ENCODE measurements around the gene SPACDR.

SPACDR gene, protein sequence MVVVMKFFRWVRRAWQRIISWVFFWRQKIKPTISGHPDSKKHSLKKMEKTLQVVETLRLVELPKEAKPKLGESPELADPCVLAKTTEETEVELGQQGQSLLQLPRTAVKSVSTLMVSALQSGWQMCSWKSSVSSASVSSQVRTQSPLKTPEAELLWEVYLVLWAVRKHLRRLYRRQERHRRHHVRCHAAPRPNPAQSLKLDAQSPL

DNA sequence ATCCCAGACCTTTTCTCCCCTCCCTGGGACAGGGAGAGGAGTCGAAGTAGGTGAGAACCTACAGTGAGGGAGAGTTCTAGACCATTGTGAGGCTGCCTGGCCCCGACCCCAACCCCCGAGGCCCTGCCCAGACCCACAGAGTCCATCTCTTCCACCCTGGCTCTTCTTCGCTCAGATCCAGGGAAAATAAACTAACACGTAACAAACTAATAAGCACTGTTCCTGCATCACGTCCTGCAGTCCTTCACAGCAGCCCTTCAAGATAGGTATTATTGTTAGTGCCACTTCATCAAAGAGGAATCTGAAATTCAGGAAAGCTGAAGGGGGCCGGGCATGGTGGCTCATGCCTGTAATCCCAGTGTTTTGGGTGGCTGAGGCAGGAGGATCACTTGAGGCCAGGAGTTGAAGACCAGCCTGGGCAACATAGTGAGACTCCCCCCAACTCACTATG, at the start of gene SPACDR:
TSS of gene SPACDR (minus strand) at position 51 of the 451 bp plus-strand sequence. CDS start 235 bp downstream, outside the sequence.
- Histone ChIP-seq H3K36me3 (replicated peaks; ENCODE audit: low read depth, low read length) (no peaks in the 10 kb centered on the region), H3K4me3 (ENCODE audit: low read length) (no peak within 1 kb of the TSS)

DNA sequence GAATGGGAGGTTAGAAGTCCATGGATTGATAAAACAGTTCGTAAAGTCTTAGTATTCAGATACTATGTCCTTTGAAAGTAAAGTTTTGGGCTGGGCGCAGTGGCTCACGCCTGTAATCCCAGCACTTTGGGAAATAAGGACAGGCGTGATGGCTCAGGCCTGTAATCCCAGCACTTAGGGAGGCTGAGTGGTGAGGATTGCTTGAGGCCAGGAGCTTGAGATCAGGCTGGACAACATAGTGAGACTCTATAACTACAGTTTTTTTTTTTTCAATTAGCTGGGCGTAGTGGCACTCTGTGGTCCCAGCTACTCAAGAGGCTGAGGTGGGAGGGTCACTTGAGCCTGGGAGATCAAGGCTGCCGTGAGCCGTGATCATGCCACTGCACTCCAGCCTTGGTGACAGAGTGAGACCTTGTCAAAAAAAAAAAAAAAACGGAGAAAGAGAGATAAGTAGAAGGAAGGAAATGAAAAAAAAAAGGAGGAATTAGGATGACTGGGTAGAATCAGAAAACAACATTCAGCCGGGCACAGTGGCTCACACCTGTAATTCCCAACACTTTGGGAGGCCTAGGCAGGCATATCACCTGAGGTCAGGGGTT, 49.3 kb upstream of the SPACDR start:
- Histone ChIP-seq H3K36me3 (replicated peaks; ENCODE audit: low read depth, low read length) (no peaks in the 10 kb centered on the region), H3K4me1 (ENCODE audit: low read length) (no peaks in the 10 kb centered on the region), H3K9me3 (ENCODE audit: insufficient read depth, low read length) (no peaks in the 10 kb centered on the region), H3K27me3 (ENCODE audit: low read depth, low read length) (no peaks in the 10 kb centered on the region), H3K9ac (ENCODE audit: low read length) (no peak overlapping the region), H3K4me3 (ENCODE audit: low read length) (no peak overlapping the region), H3K4me2 (ENCODE audit: low read length) (no peak overlapping the region), H4K20me1 (ENCODE audit: insufficient read depth, low read length) (no peaks in the 10 kb centered on the region), H3K79me2 (ENCODE audit: low read length) (no peaks in the 10 kb centered on the region), H2AFZ (ENCODE audit: low read depth, low read length) (no peak overlapping the region), H3K27ac (ENCODE audit: low read length) (no peak overlapping the region)
- TF ChIP-seq, protein P1, sequence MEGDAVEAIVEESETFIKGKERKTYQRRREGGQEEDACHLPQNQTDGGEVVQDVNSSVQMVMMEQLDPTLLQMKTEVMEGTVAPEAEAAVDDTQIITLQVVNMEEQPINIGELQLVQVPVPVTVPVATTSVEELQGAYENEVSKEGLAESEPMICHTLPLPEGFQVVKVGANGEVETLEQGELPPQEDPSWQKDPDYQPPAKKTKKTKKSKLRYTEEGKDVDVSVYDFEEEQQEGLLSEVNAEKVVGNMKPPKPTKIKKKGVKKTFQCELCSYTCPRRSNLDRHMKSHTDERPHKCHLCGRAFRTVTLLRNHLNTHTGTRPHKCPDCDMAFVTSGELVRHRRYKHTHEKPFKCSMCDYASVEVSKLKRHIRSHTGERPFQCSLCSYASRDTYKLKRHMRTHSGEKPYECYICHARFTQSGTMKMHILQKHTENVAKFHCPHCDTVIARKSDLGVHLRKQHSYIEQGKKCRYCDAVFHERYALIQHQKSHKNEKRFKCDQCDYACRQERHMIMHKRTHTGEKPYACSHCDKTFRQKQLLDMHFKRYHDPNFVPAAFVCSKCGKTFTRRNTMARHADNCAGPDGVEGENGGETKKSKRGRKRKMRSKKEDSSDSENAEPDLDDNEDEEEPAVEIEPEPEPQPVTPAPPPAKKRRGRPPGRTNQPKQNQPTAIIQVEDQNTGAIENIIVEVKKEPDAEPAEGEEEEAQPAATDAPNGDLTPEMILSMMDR (IDR thresholded peaks at IDR 0.05; ENCODE audit: low read depth, low read length): no peak
- no peak for TF ChIP-seq EZH2phosphoT487 (IDR thresholded peaks at IDR 0.05; ENCODE audit: low read depth)

More for the DNA sequence above, at the start of gene SPACDR:
- H3K27me3 ChIP-seq (ENCODE audit: low read depth, low read length): no peaks in the 10 kb centered on the region
- no peak within 1 kb of the TSS for H2AFZ ChIP-seq (ENCODE audit: low read depth, low read length)
- no peaks in the 10 kb centered on the region for H3K9me3 ChIP-seq (ENCODE audit: insufficient read depth, low read length)
- no peaks in the 10 kb centered on the region for H4K20me1 ChIP-seq (ENCODE audit: insufficient read depth, low read length)
- no peaks in the 10 kb centered on the region for H3K79me2 ChIP-seq (ENCODE audit: low read length)
- no peak within 1 kb of the TSS for H3K27ac ChIP-seq (ENCODE audit: low read length)
- H3K4me1 ChIP-seq (ENCODE audit: low read length): no peaks in the 10 kb centered on the region
- TF ChIP-seq EZH2phosphoT487 (IDR thresholded peaks at IDR 0.05; ENCODE audit: low read depth): no peak
- TF ChIP-seq, protein P1 (IDR thresholded peaks at IDR 0.05; ENCODE audit: low read depth, low read length): no peak
- H3K9ac ChIP-seq (ENCODE audit: low read length): no peak within 1 kb of the TSS
- H3K4me2 ChIP-seq (ENCODE audit: low read length): no peak within 1 kb of the TSS

DNA sequence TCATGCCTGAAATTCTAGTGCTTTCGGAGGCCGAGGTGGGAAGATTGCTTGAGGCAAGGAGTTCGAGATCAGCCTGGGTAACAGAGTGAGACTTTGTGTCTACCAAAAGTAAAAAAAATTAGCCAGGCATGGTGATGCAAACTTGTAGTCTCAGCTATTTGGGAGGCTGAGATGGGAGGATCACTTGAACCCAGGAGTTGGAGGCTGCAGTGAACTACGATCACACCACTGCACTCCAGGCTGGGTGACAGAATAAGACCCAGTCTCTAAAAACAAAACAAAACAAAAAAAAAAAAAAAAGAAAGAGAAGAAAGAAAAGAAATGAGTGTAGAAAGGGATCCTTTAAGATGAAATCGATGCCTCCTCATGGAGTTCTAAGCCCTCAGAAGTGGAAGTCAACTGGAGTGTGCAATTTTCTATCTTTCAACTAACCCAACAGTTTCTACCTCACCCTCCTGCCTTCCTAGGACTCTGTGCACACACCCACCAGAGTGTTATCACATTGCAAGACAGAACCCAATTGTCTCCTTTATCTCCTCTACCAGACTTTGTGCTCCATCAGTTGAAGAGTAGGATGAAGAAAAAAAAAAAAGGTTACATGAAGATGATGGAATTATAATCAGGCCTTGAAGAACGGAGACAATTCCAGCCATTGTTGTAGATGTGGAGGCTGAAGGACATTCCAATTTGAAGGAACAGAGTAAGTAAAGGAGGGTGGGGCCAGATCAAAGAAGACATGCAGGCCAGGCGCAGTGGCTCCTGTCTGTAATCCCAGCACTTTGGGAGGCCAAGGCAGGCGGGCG, 46.6 kb upstream of the SPACDR start:
- Histone ChIP-seq H3K4me2 (ENCODE audit: low read length) (no peak overlapping the region), H3K4me1 (ENCODE audit: low read length) (no peaks in the 10 kb centered on the region), H3K27me3 (ENCODE audit: low read depth, low read length) (no peaks in the 10 kb centered on the region), H3K9me3 (ENCODE audit: insufficient read depth, low read length) (no peaks in the 10 kb centered on the region), H3K79me2 (ENCODE audit: low read length) (no peaks in the 10 kb centered on the region), H3K9ac (ENCODE audit: low read length) (no peak overlapping the region), H3K36me3 (replicated peaks; ENCODE audit: low read depth, low read length) (no peaks in the 10 kb centered on the region), H2AFZ (ENCODE audit: low read depth, low read length) (no peak overlapping the region), H3K4me3 (ENCODE audit: low read length) (no peak overlapping the region), H3K27ac (ENCODE audit: low read length) (no peak overlapping the region), H4K20me1 (ENCODE audit: insufficient read depth, low read length) (no peaks in the 10 kb centered on the region)
- TF ChIP-seq EZH2phosphoT487 (IDR thresholded peaks at IDR 0.05; ENCODE audit: low read depth): no peak
- TF ChIP-seq, protein P1 (IDR thresholded peaks at IDR 0.05; ENCODE audit: low read depth, low read length): no peak

DNA sequence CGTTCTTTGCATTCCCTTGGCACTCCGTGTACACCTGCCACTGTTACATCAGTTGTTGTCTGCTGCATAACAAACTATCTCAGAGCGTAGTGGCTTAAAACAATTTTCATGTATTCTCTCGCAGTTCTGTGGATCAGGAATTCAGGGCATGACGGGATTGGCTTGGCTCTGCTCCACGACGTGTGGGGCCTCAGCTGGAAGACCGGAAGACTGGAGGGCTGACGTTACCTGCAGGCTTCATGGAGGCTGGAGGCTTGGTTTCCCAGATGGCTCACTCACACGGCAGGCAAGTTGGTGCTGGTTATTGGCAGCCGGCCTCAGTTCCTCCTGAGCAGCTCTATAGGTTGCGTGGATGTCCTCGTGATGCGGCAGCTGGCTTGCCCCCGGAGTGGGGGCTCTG, 45.2 kb upstream of the SPACDR start:
- Histone ChIP-seq H3K4me2 (ENCODE audit: low read length) (no peak overlapping the region), H3K36me3 (replicated peaks; ENCODE audit: low read depth, low read length) (no peaks in the 10 kb centered on the region), H4K20me1 (ENCODE audit: insufficient read depth, low read length) (no peaks in the 10 kb centered on the region), H3K4me3 (ENCODE audit: low read length) (no peak overlapping the region), H3K27ac (ENCODE audit: low read length) (no peak overlapping the region), H3K79me2 (ENCODE audit: low read length) (no peaks in the 10 kb centered on the region), H3K9ac (ENCODE audit: low read length) (no peak overlapping the region), H2AFZ (ENCODE audit: low read depth, low read length) (no peak overlapping the region), H3K27me3 (ENCODE audit: low read depth, low read length) (no peaks in the 10 kb centered on the region), H3K9me3 (ENCODE audit: insufficient read depth, low read length) (no peaks in the 10 kb centered on the region), H3K4me1 (ENCODE audit: low read length) (no peaks in the 10 kb centered on the region)
- TF ChIP-seq, protein P1 (IDR thresholded peaks at IDR 0.05; ENCODE audit: low read depth, low read length): no peak
- TF ChIP-seq EZH2phosphoT487 (IDR thresholded peaks at IDR 0.05; ENCODE audit: low read depth): no peak

Data from OCI-LY3 (cell line).